ENCODE results near the gene ZMIZ1.

DNA sequence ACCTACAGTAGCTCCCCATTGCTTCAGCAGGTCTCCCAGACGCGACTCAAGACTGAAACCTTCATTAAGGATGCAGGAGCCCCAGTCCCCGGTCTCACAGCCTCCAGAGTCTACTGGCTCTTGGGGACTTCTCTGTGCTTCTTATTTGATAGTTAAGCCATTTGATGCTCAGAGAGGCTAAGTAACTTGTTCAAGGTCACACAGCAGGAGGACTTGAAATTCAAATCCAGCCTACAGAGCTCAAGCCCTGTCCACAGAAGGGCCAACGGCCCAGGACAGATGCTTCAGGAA, 21.2 kb upstream of the ZMIZ1 start:
- TF ChIP-seq, protein P1, sequence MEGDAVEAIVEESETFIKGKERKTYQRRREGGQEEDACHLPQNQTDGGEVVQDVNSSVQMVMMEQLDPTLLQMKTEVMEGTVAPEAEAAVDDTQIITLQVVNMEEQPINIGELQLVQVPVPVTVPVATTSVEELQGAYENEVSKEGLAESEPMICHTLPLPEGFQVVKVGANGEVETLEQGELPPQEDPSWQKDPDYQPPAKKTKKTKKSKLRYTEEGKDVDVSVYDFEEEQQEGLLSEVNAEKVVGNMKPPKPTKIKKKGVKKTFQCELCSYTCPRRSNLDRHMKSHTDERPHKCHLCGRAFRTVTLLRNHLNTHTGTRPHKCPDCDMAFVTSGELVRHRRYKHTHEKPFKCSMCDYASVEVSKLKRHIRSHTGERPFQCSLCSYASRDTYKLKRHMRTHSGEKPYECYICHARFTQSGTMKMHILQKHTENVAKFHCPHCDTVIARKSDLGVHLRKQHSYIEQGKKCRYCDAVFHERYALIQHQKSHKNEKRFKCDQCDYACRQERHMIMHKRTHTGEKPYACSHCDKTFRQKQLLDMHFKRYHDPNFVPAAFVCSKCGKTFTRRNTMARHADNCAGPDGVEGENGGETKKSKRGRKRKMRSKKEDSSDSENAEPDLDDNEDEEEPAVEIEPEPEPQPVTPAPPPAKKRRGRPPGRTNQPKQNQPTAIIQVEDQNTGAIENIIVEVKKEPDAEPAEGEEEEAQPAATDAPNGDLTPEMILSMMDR (IDR thresholded peaks at IDR 0.05), result no peak
- TF ChIP-seq EP300 (IDR thresholded peaks at IDR 0.05) (no peak), POLR2A (IDR thresholded peaks at IDR 0.05) (no peak)

Measured in suprapubic skin (tissue), 3 donors.